Measurements from ENCODE around the gene SEPTIN5. TPM values are rescaled to one million over a fixed set of nuclear protein-coding genes. Genes with fewer than 3 reads are reported as not detected.
"Not testable (repeated sequence)": the region's sequence is repeated elsewhere in the genome, so short reads cannot be mapped to it uniquely, and the experiment has no call there.

SEPTIN5 gene
- total RNA-seq, 1 donor from 2014 or later, result 47.7 TPM

DNA sequence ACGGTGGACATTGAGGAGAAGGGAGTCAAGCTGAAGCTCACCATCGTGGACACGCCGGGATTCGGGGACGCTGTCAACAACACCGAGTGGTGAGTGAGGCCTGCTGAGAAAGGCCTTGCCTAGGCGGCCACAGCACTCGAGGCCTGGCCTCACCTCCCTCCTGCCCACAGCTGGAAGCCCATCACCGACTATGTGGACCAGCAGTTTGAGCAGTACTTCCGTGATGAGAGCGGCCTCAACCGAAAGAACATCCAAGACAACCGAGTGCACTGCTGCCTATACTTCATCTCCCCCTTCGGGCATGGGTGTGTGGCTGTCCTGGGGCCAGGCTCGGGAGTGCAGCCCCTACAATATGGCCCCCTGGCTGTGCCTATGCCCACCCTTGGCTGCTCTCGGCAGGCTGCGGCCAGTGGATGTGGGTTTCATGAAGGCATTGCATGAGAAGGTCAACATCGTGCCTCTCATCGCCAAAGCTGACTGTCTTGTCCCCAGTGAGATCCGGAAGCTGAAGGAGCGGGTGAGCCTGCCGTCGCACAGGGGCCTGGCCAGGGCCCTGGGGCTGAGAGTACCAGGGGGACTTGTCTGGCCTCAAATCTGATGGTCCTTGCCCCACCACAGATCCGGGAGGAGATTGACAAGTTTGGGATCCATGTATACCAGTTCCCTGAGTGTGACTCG is 6.0 kb downstream of the SEPTIN5 start:
- no peak for DNase-seq (ENCODE audit: low spot score)

DNA sequence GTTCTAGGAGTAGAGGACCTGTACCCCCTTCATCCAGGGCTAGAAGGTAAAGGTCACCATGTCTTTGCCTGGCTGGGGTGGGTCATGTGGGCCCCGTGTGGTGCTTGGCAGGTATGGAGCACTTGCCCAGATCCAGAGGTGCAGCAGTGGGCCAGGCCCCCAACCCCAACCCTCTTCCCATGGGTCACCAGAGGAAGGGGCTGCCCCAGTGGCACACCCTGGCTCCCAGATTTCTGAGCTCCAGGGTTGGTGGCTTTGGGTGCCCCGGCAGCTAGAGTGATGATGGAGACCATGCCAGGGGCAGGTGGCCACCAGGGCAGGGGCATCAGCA is 6.7 kb downstream of the SEPTIN5 start:
- DNase-seq (ENCODE audit: low spot score), result no peak

DNA sequence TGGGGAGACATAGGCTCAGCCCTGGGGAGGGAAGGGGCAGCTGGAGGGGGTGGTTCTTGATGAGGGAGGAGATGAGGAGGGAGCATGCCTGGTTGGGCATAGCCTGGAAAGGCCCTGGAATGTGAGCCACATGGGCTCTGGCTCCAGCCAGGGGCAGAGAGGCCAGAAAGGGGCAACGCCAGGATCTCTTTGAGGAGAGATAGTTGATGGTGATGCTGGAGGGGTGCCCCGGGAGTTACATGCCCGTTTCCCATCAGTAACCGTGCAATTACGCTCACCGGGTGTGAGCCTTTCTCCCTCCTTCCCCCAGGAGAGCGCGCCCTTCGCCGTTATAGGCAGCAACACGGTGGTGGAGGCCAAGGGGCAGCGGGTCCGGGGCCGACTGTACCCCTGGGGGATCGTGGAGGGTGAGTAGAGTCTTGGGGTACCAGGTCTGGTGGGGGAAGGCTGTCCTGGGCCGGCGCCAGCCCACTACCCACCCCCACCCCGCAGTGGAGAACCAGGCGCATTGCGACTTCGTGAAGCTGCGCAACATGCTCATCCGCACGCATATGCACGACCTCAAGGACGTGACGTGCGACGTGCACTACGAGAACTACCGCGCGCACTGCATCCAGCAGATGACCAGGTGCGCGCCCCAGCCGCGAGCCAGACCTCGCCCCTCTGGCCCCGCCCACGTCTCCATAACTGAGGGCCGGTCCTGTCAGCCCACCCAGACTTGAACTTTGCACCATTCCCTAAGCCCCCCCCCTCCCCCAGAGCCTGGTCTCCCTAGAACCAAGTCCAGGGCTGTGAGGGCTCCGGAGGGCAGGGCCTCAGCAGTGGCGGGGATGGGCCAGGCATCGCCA is 7.3 kb downstream of the SEPTIN5 start:
- no peak for DNase-seq (ENCODE audit: low spot score)

DNA sequence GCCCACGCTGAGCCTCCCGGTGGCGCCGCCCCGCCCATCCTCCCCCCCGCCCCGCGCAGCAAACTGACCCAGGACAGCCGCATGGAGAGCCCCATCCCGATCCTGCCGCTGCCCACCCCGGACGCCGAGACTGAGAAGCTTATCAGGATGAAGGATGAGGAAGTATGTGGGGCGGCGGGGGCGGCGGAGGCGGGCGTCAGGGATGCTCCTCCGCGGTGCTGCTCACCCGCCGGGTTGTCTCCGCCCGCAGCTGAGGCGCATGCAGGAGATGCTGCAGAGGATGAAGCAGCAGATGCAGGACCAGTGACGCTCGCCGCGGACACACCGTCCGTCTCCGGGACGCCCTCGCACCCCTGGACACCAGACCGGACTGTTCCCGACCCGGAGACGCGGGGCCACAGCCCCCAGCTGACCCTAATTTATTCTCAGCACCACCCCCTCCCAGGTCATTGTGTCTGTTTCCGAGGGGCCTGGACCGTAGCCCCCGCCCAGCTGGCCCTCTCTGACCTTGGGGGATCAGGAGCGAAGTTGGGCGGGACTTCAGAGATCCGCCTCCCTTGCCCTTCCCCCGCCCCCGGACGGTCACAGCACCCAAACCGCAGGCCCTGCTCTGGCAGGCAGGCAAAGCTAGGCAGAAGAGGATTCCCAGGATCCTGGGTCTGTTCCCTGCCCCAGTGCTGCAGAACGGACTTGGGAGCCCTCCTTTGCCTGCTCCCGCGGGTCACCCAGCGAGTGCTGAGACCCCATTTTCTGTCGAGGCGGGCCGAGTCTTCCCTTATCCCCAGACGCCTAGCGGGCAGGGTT is 8.1 kb downstream of the SEPTIN5 start:
- no peak for DNase-seq (ENCODE audit: low spot score)

DNA sequence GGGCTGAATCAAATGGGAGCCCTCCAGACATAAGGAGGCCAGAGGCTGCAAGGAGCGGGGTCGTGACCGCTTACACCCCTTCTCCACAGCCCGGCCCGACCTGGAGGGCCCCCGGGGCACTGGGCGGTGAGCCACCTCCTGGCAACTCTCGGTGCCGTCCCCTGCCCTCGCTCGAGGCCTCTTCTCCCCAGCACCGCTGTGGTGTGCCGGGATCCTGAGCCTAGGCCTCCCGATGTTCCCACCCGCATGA is 8.6 kb downstream of the SEPTIN5 start:
- DNase-seq (ENCODE audit: low spot score), result no peak

DNA sequence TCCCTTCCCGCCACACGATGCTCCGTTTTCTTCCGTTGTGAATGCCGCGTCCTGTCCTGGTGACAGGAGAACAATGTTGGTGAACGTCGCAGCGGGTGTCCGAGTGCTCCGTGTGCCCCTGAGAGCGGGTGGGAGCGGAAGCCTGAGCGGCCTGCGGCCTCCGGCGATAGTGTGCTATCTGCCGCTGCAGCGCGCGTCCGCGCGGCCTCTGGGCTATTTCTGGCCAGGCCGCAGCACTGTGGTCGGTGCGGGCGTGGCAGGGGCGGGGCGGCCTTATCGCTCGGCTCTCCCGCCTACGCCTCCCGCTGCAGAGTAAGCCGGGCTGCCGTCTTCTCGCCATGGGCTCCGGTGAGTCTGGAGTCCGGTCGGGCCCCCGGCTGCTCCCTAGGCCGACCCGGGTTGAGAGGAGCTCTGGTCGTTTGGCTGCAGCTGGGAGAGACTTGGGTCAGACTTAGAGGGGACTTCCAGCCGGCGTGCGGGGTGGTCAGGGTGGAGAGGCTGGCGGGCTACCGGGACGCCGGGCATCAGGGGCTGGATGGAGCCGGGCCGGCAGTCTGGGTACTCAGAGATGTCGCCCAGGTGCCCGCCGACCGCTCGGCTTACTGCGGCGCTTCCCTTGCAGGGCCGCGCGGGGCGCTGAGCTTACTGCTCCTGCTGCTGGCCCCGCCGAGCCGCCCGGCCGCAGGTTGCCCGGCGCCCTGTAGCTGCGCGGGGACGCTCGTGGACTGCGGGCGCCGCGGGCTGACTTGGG is 9.1 kb downstream of the SEPTIN5 start, which contains the start of gene GP1BB:
GP1BB (plus strand) TSS at position 308 of the 751 bp plus-strand sequence; CDS start at position 339, 31 bp downstream.
- DNase-seq (ENCODE audit: low spot score), result no peak

DNA sequence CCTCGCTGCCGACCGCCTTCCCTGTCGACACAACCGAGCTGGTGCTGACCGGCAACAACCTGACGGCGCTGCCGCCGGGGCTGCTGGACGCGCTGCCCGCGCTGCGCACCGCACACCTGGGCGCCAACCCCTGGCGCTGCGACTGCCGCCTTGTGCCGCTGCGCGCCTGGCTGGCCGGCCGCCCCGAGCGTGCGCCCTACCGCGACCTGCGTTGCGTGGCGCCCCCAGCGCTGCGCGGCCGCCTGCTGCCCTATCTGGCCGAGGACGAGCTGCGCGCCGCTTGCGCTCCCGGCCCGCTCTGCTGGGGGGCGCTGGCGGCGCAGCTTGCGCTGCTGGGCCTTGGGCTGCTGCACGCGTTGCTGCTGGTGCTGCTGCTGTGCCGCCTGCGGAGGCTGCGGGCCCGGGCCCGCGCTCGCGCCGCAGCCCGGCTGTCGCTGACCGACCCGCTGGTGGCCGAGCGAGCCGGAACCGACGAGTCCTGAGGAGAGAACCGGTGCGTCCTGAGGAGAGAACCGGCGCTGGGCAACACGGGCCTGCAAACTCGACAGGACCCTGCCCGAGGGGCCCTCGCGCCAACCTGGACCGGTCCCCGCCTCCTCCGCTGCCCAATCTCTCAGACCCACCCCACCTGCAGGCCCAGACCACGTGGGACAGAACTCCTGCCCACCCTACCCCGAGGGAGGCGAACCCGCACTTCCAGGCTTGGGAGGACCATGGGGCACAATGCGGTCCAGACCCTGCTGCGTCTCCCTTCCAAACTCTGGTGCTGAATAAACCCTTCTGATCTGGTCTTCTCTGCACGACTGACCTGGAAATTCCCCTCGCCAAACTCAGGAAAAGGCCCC is 9.9 kb downstream of the SEPTIN5 start:
- no peak for DNase-seq (ENCODE audit: low spot score)

DNA sequence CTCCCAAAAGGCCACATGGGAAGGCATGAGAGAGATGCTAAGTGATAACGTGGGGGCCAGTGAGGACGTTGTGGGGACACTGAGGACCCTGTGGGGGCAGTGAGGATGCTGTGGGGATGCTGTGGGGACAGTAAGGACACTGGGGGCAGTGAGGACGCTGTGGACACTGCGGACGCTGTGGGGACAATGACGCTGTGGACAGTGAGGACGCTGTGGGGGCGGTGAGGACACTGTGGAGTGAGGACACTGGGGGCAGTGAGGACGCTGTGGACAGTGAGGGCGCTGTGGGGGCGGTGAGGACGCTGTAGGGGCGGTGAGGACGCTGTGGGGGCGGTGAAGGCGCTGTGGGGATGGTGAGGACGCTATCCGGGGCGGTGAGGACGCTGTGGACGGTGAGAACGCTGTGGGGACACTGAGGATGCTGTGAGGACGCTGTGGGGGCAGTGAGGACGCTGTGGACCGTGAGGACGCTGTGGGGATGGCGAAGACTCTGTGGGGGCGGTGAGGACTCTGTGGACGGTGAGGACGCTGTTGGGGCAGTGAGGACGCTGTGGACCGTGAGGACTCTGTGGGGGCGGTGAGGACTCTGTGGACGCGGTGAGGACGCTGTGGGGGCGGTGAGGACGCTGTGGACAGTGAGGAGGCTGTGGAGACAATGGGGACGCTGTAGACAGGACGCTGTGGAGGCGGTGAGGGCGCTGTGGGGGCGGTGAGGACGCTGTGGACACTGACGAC is 10.8 kb downstream of the SEPTIN5 start:
- DNase-seq (ENCODE audit: low spot score), result no peak

DNA sequence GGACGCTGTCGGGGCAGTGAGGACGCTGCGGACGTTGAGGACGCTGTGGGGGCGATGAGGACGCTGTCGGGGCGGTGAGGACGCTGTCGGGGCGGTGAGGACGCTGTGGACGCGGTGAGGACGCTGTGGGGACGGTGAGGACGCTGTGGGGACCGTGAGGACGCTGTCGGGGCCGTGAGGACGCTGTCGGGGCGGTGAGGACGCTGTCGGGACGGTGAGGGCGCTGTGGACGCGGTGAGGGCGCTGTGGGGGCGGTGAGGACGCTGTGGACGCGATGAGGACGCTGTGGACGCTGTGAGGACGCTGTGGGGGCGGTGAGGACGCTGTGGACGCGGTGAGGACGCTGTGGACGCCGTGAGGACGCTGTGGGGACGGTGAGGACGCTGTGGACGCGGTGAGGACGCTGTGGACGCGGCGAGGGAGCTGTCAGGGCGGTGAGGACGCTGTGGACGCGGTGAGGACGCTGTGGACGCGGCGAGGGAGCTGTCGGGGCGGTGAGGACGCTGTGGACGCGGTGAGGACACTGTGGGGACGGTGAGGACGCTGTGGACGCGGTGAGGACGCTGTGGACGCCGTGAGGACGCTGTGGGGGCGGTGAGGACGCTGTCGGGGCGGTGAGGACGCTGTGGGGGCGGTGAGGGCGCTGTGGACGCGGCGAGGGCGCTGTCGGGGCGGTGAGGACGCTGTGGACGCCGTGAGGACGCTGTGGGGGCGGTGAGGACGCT is 11.9 kb downstream of the SEPTIN5 start:
- not testable (repeated sequence) for DNase-seq (ENCODE audit: low spot score)

DNA sequence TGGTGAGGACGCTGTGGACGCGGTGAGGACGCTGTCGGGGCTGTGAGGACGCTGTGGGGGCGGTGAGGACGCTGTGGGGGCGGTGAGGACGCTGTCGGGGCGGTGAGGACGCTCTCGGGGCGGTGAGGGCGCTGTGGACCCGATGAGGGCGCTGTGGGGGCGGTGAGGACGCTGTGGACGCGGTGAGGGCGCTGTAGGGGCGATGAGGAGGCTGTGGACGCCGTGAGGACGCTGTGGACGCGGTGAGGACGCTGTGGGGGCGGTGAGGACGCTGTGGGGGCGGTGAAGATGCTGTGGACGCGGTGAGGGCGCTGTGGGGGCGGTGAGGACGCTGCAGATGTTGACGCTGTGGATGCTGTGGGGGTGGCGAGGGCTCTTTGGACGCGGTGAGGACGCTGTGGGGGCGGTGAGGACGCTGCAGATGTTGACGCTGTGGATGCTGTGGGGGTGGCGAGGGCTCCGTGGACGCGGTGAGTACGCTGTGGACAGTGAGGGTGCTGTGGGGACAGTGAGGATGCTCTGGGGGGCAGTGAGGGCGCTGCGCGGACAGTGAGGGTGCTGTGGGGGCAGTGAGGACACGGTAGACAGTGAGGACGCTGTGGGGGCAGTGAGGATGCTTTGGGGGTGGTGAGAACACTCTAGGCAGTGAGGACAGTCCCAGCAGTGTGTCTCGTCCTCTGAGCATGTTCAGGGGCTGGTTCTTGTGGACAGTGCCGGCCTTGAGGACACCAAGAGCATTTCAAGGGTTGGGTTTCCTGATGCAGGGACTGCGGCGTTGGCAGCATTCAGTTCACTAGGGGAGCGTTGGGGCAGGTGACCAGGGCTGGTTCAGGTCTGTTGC is 13.2 kb downstream of the SEPTIN5 start:
- no peak for DNase-seq (ENCODE audit: low spot score)

DNA sequence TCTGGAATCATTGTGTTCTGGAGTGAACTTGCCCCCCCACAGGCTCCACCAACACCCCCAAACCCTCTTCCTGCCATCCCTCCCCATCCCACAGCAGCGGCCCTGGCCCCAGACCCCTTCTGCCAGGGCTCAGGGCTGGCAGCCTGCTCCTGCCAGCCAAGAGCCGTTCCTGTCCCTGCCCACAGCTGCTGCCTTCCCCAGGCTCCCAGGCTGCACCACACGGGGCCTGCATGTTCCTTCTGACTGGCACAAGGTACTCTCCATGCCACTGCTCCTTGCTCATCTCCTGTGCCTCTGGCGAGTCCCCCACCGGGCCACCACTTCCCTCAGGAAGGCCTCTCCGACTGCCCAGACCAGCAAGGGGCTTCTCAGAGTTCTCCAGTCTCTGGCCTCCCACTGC is 14.0 kb downstream of the SEPTIN5 start:
- no peak for DNase-seq (ENCODE audit: low spot score)

DNA sequence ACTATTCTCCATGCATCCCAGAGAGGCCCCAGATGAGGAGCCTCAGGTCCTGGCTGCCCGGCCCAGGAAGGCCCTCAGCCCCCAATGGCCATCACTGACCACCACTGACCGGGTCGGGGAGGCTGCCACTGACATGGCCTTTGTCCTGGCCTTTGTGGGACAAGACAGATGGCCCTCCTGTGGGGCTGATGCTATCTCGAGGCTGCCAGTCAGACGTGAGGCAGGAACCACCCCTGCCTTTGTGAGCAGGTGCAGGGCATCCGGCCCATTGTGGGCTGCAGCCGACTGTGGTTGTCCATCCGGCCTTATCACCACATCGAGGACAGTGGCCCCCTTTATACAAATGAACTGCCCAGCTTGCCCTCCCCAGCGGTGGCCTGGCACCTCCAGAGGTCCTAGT is 14.5 kb downstream of the SEPTIN5 start:
- no peak for DNase-seq (ENCODE audit: low spot score)

DNA sequence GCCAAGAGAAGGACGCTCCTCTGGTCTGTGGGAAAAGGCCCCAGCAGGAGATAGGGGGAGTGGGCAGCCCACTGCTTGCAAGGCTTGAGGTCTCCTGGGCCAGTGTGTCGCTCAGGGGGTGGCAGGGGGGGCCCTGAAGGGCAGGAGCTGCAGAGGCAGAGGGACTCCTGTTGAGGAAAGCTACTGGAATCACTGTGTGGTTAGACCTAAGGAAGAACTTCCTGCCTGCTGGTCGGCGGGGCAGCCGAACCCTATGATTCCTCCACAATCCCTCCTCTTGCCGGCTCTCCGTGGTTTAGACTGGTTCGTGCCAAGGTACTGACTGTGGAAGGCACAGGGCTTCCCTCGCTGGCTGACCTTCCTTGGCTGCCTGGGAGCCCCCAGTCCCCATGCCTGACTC is 15.2 kb downstream of the SEPTIN5 start:
- no peak for DNase-seq (ENCODE audit: low spot score)

DNA sequence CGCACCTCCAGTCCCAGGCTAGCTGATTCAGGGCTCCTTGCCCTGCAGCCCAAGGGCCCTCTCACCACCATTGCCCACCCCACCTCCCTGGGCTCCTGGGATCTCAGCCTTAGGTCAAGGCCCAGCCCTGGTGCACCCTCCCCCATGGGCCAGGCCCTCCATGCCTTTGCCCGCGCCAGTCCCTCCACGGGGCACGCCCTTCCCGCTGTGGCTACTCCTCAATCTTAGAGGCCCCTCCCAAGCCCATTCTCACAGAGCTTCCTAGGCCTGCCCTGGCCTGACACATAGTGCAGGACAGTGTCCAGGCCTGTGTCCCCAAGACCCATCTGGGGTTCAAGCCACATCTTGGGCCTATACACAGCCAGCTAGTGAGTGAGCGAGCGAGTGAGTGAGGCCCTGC is 15.9 kb downstream of the SEPTIN5 start:
- no peak for DNase-seq (ENCODE audit: low spot score)

DNA sequence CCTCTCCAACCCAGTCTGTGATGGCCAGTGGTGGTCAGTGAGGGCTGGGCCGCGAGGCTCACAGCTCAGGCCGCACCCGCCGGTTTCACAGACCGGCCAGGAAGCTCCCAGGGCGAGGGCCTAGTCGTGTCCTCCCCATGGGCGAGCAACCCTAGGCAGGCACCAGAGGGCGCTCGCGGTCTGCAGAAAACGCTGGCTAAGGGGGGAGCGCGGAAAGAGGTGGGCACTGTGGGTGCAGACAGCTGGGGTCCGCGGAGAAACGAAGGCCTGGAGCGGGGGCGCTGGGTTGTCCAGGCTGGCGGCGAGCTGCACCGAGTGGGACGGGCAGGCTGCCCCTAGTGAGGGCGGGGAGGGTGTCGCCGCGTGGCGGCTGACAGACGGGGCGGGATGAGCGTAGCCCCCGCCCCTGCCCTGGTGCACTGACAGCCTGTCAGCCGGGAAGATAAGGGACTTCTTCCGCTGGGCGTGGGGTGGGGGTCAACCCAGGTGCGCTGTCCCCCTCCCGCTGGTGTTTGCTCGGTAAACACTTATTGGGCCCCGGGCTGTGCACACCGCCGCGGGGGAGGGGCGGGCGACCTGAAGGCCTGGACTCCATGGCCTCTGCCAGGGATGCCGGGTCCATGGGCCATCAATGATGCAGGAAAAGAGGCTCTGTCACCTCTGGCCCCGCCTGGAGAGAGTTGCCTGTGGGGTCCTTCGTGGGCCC is 16.5 kb downstream of the SEPTIN5 start:
- peak; percentile 77 for DNase-seq (ENCODE audit: low spot score)

DNA sequence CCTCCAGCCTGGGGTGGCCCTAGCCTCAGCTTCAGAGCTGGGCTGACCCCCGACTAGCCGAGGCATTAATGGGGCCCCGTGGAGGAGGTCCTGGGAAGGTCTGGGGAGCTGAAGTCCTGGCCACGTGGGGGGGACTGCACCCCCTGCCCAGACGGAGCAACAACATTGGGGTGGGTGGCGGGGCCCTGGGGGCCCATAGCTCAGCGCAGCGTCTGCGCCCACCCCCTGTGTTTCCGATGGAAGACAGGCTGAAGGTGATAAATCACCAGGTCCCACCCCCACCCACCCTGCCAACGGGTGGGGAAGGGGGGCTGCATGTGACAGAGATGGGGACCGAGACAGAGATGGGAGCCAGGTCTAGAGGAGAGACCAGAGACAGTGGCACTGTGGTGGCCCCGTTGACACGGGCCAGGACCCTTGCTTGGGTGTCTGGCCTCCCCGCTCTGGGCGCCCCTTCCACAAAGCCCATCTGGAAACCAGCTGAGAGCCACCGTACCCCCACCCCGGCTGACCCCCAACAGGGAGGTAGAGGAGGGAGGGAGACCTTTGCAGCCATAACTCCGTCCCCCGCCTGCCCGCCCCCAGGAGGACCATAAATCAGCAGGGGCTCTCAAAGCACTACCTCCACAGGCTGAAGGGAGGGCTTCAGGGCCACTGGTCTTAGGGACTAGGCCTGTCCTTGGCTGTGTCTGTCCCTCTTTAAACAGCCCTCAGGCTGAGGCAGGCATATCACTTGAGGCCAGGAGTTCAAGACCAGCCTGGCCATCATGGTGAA is 17.2 kb downstream of the SEPTIN5 start:
- no peak for DNase-seq (ENCODE audit: low spot score)

DNA sequence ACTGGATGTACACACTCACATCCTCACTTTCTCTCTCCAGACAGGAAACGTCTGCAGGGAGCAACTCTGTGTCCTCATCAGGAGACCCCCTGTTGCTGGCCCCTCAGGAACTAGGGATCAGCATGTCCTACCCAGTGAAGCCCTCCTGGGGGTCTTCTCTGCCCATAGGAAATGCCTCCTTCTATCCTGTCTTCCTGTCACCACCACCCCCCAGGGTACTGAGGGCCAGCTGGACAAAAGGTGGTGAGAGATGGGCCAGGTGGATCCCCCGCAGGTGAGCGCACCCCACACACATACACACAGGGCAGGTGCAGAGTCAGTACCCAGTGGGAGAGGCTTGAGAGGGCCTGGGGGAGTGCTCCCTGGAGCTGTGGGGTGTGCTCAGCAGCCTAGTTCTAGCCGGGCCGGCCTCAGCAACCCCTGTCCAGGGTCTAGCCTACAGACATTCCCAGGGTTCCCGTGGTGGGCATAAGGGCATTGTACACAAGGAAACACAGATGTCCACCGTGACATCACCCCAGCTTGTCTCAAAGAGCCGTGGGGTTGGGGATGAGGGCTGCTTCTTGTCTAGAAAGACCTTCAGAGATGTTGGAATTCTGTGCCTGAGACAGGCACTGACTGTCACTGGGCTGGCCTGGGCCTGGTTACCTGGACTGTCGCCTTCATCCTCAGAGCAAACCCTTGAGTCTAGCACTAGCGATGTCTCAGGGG is 18.3 kb downstream of the SEPTIN5 start:
- no peak for DNase-seq (ENCODE audit: low spot score)

Measured in umbilical cord (tissue), 2 donors.